GM18508 (cell line): Measurements from ENCODE around the gene GLDN.
A peak's percentile ranks its signal among the peaks of the same experiment; 100 is the strongest.

Experiments used
- ATAC-seq: cut with Tn5 transposase; IDR thresholded peaks from one replicate; pipeline ENCODE4 v1.9.1; 2021; ENCODE audit warnings: moderate number of reproducible peaks; ENCODE audit not compliant: insufficient read depth, unreplicated experiment

GLDN gene

GRCh38 chr15:51321316-51321715, 20.1 kb upstream of the GLDN start:
- no peak for ATAC-seq

- ATAC-seq = no peak
These were observed 18.7 kb upstream of the GLDN start for GRCh38 chr15:51322621-51323296.

- no peak for ATAC-seq
These were observed 17.7 kb upstream of the GLDN start for GRCh38 chr15:51323749-51324148.

- no peak for ATAC-seq
These were observed 16.3 kb upstream of the GLDN start for GRCh38 chr15:51325167-51325566.

GRCh38 chr15:51327081-51327480, 14.4 kb upstream of the GLDN start:
- ATAC-seq = no peak

GRCh38 chr15:51328926-51329325, 12.5 kb upstream of the GLDN start:
- no peak for ATAC-seq

GRCh38 chr15:51331141-51331540, 10.3 kb upstream of the GLDN start:
- ATAC-seq = no peak

- no peak for ATAC-seq
These were observed 9.0 kb upstream of the GLDN start for GRCh38 chr15:51332206-51333147.

GRCh38 chr15:51333571-51333970, 7.9 kb upstream of the GLDN start:
- no peak for ATAC-seq

GRCh38 chr15:51334011-51334451, 7.4 kb upstream of the GLDN start:
- no peak for ATAC-seq

GRCh38 chr15:51335087-51335486, 6.4 kb upstream of the GLDN start:
- ATAC-seq = peak; percentile 6

- peak; percentile 55 for ATAC-seq
These were observed 5.7 kb upstream of the GLDN start for GRCh38 chr15:51335538-51336410.

- ATAC-seq = no peak
These were observed 3.0 kb upstream of the GLDN start, which contains the start of gene CYP19A1 for GRCh38 chr15:51338496-51338895. TSS of gene CYP19A1 (minus strand) at chr15:51338596. CDS start at chr15:51242912, 95,684 bp downstream.

GRCh38 chr15:51342227-51342999, 958 bp downstream of the GLDN start:
- no peak for ATAC-seq

GRCh38 chr15:51343466-51343865, 2.0 kb downstream of the GLDN start:
- ATAC-seq = no peak

GRCh38 chr15:51346136-51346535, 4.7 kb downstream of the GLDN start:
- no peak for ATAC-seq

- peak; percentile 84 for ATAC-seq
These were observed 7.2 kb downstream of the GLDN start for GRCh38 chr15:51348688-51349087.

GRCh38 chr15:51349156-51349844, 7.8 kb downstream of the GLDN start:
- ATAC-seq = no peak

GRCh38 chr15:51350723-51351122, 9.3 kb downstream of the GLDN start:
- no peak for ATAC-seq
